Kidney (tissue), 14 donors: ENCODE results near the gene NLGN1. TPM values are rescaled to one million over a fixed set of nuclear protein-coding genes. Genes with fewer than 3 reads are reported as not detected.
A peak's percentile ranks its signal among the peaks of the same experiment; 100 is the strongest.

Experiments used
- DNase-seq, 5 donors: peaks; one replicate each; pipeline ENCODE4 v3.0.0-alpha.2; 2013 to 2020
- FAIRE-seq: peaks from 2 replicates; lab custom pipeline; 2012; peaks lifted over from hg19 to GRCh38; lab: Jason Lieb, UNC
- H3K27ac ChIP-seq, 2 donors: one replicate each; pipeline ENCODE4 v1.7.0; 2013; ENCODE audit warnings: low read depth in 2 of 2, low read length in 2 of 2, inconsistent platforms in 1 of 2
- H3K27me3 ChIP-seq: one replicate; pipeline ENCODE4 v1.7.1; 2013; ENCODE audit warnings: low read length, inconsistent platforms; ENCODE audit not compliant: control insufficient read depth, insufficient read depth
- H3K36me3 ChIP-seq, 3 donors: one replicate each; pipeline versions ENCODE4 v1.7.0 to v1.7.1; 2013; ENCODE audit warnings: low read length in 3 of 3, control low read depth in 1 of 3, inconsistent platforms in 1 of 3; ENCODE audit not compliant: insufficient read depth in 3 of 3, control insufficient read depth in 2 of 3
- H3K4me1 ChIP-seq, 3 donors: one replicate each; pipeline versions ENCODE4 v1.7.0 to v1.7.1; 2013; ENCODE audit warnings: low read length in 3 of 3, inconsistent platforms in 1 of 3, low read depth in 1 of 3; ENCODE audit not compliant: control insufficient read depth in 2 of 3, insufficient read depth in 2 of 3
- H3K4me3 ChIP-seq, 3 donors: one replicate each; pipeline versions ENCODE4 v1.7.0 to v1.8.1; 2013; ENCODE audit warnings: low read length in 3 of 3, control low read depth in 1 of 3, inconsistent platforms in 1 of 3
- H3K9ac ChIP-seq, 3 donors: one replicate each; pipeline versions ENCODE4 v1.7.0 to v1.7.1; 2013; ENCODE audit warnings: low read length in 3 of 3, control low read depth in 1 of 3, inconsistent platforms in 1 of 3
- H3K9me3 ChIP-seq, 3 donors: one replicate each; pipeline versions ENCODE4 v1.7.0 to v1.7.1; 2013; ENCODE audit warnings: low read length in 3 of 3, control low read depth in 1 of 3, inconsistent platforms in 1 of 3; ENCODE audit not compliant: control insufficient read depth in 2 of 3, insufficient read depth in 1 of 3
- CTCF ChIP-seq: IDR thresholded peaks from 3 replicates; pipeline ENCODE4 v1.5.1; 2012; ENCODE audit warnings: mild to moderate bottlenecking, moderate library complexity, borderline replicate concordance; ENCODE audit not compliant: insufficient read depth; ENCODE audit errors: extremely low read depth
- intact Hi-C: fragments of 100-400 bp; cut with DNase I; formaldehyde crosslinking; loops from one replicate; pipeline ENCODE4 v1.11.1; 2022
- polyA plus RNA-seq: library from polyadenylated mRNA; stranded (reverse); fragments of 350-450 nt; fragmentation: Illumina TruSeq; extraction: RNeasy Lipid Tissue Mini Kit (QIAGEN cat#74804); gene quantifications from one replicate; pipeline ENCODE4 v1.2.3, GENCODE V29; 2014; ENCODE audit warnings: low read depth, low replicate concordance; ENCODE audit not compliant: insufficient read depth
- total RNA-seq: library from RNA; stranded (reverse); fragmentation: NEBNext Ultra II Directional; extraction: Animal tissue kit (Norgen Biotek cat#: 25700); gene quantifications from one replicate; pipeline ENCODE4 v1.2.1, GENCODE V29; 2021
- donor health status: control.
- donor health status: control.
- donor health status: control.
- donor health status: control.
- donor health status: control.
- donor health status: DM: yes; HTN: yes; CAD: no.
- donor health status: Normal renal cell carcinoma (clear cell type).

NLGN1 gene
- total and polyA plus RNA-seq, 2 donors from 2014 or later = 0.49 to 19.4 TPM

- Histone ChIP-seq H3K27ac (no peak overlapping the region), H3K4me1 (no peaks in the 10 kb centered on the region), H3K4me3 (no peak overlapping the region), H3K9me3 (no peaks in the 10 kb centered on the region), H3K9ac (no peak overlapping the region), H3K27me3 (no peaks in the 10 kb centered on the region), H3K36me3 (no peaks in the 10 kb centered on the region)
- TF ChIP-seq CTCF = no peak
- intact Hi-C loops = no loop called here
- DNase-seq (no peak), FAIRE-seq (no peak)
Observed at GRCh38 chr3:174233511-174233910, 836.0 kb downstream of the NLGN1 start.

GRCh38 chr3:174242311-174243041 lies 844.9 kb downstream of the NLGN1 start:
- intact Hi-C loops = no loop called here
- H3K9ac ChIP-seq = no peak overlapping the region
- no peak for TF ChIP-seq CTCF
- no peak overlapping the region for H3K27ac ChIP-seq
- no peak overlapping the region for H3K4me3 ChIP-seq
- no peaks in the 10 kb centered on the region for H3K9me3 ChIP-seq
- FAIRE-seq (no peak), DNase-seq (no peak)
- no peaks in the 10 kb centered on the region for H3K36me3 ChIP-seq
- H3K27me3 ChIP-seq = no peaks in the 10 kb centered on the region
- H3K4me1 ChIP-seq = no peaks in the 10 kb centered on the region

- intact Hi-C loops = no loop called here
- no peak for TF ChIP-seq CTCF
Observed at GRCh38 chr3:174243171-174243570, 845.6 kb downstream of the NLGN1 start.

GRCh38 chr3:174247687-174248152 lies 850.2 kb downstream of the NLGN1 start:
- H3K27ac ChIP-seq = no peak overlapping the region
- TF ChIP-seq CTCF = no peak
- no peak for FAIRE-seq
- H3K36me3 ChIP-seq = no peaks in the 10 kb centered on the region
- intact Hi-C loops = no loop called here
- H3K4me1 ChIP-seq = no peaks in the 10 kb centered on the region
- no peaks in the 10 kb centered on the region for H3K9me3 ChIP-seq
- DNase-seq = no peak
- no peak overlapping the region for H3K9ac ChIP-seq
- no peaks in the 10 kb centered on the region for H3K27me3 ChIP-seq
- H3K4me3 ChIP-seq = no peak overlapping the region

More at GRCh38 chr3:174243171-174243570, 845.6 kb downstream of the NLGN1 start:
- Histone ChIP-seq H3K9me3 (no peaks in the 10 kb centered on the region), H3K4me1 (no peaks in the 10 kb centered on the region), H3K9ac (no peak overlapping the region), H3K36me3 (no peaks in the 10 kb centered on the region), H3K27me3 (no peaks in the 10 kb centered on the region), H3K4me3 (no peak overlapping the region), H3K27ac (no peak overlapping the region)
- FAIRE-seq (no peak), DNase-seq (peak in 1 of 5 donors; percentile 52)
